Adrenal gland (tissue), 12 donors: ENCODE measurements around the gene AP1S2. TPM values are rescaled to one million over a fixed set of nuclear protein-coding genes. Genes with fewer than 3 reads are reported as not detected.

Source experiments
- DNase-seq, 7 donors: peaks; one replicate each; pipeline ENCODE4 v3.0.0-alpha.2; 2019 to 2020
- H3K27ac ChIP-seq, 5 donors: fragments of 200-600 bp; sonication (generic) in 4 of 5; 1 replicate in 3 of 5; 2 replicates in 2 of 5; pipeline versions ENCODE4 v1.5.1 to v1.8.0; 2016 to 2020; ENCODE audit warnings: mild to moderate bottlenecking in 1 of 5
- H3K27me3 ChIP-seq: fragments of 200-600 bp; 2 replicates; pipeline ENCODE4 v1.8.0; 2021
- H3K36me3 ChIP-seq, 2 donors: fragments of 200-600 bp; replicated peaks in 1 of 2; 1 replicate in 1 of 2; 2 replicates in 1 of 2; pipeline versions ENCODE4 v1.5.1 to v1.8.0; 2018 to 2022
- H3K4me1 ChIP-seq, 2 donors: fragments of 200-600 bp; replicated peaks in 1 of 2; 1 replicate in 1 of 2; 2 replicates in 1 of 2; pipeline versions ENCODE4 v1.5.1 to v1.8.0; 2018 to 2021
- H3K4me3 ChIP-seq, 4 donors: fragments of 200-600 bp; sonication (generic) in 3 of 4; one replicate each; pipeline ENCODE4 v1.5.1; 2016 to 2018
- H3K9me3 ChIP-seq, 3 donors: fragments of 200-600 bp; sonication (generic) in 1 of 3; replicated peaks in 1 of 3; 1 replicate in 2 of 3; 2 replicates in 1 of 3; pipeline versions ENCODE4 v1.5.1 to v1.8.0; 2016 to 2021
- CTCF ChIP-seq, 6 experiments: fragments of 450-650 bp in 4 of 6; fragments of 200-600 bp in 2 of 6; sonication (generic) in 1 of 6; IDR thresholded peaks; 1 replicate in 5 of 6; 2 replicates in 1 of 6; pipeline versions ENCODE4 v1.5.1 to v1.8.0; 2016 to 2021; ENCODE audit warnings: antibody characterized with exemption in 6 of 6, mild to moderate bottlenecking in 2 of 6, moderate library complexity in 1 of 6
- POLR2A ChIP-seq, 2 donors: fragments of 450-650 bp; IDR thresholded peaks; one replicate each; pipeline ENCODE4 v1.6.1; 2017; ENCODE audit warnings: antibody characterized with exemption in 2 of 2, mild to moderate bottlenecking in 2 of 2, moderate library complexity in 1 of 2
- WGBS, 4 donors: extraction: QIAGEN DNeasy Blood & Tissue Kit in 2 of 4; methylation state at CpG; one replicate each; pipeline versions ENCODE4 v1.1.5 to v1.1.7; 2013 to 2017; 5-methylcytosine and 5-hydroxymethylcytosine counted together
- intact Hi-C, 2 donors: fragments of 100-400 bp; cut with DNase I; formaldehyde crosslinking; loops; one replicate each; pipeline versions ENCODE4 v1.14.1 to v1.15.0; 2022 to 2023
- polyA plus RNA-seq, 3 donors: library from polyadenylated mRNA; stranded (reverse); fragments of 200-250 nt in 2 of 3; fragments of 350-450 nt in 1 of 3; fragmentation: Illumina TruSeq in 1 of 3; extraction: RNeasy Lipid Tissue Mini Kit (QIAGEN cat#74804) in 1 of 3; gene quantifications; one replicate each; pipeline ENCODE4 v1.2.3, GENCODE V29; 2013 to 2014
- total RNA-seq, 9 donors: library from RNA; depleted of rRNA in 4 of 9; stranded (reverse); fragments of >200 nt in 4 of 9; fragments of 120-200 nt in 1 of 9; fragmentation: NEBNext Ultra II Directional in 1 of 9; extraction: Animal tissue kit (Norgen Biotek cat#: 25700) in 1 of 9; gene quantifications; one replicate each; pipeline versions ENCODE4 v1.1.0 to v1.2.4, GENCODE V29; 2013 to 2023
- donor health status: healthy with polysubstance abuse.
- donor health status: Bipolar disorder and iron deficiency.
- donor health status: DM: yes; HTN: yes; CAD: no.
- donor health status: DM: no; HTN: no; CAD: no.
- donor health status: DM: no; HTN: no; CAD: no.
- donor health status: DM: yes; HTN: yes; CAD: no.

AP1S2 gene
- total and polyA plus RNA-seq, 12 donors, result 8.8 to 47.1 (median 20.3) TPM

- Histone ChIP-seq H3K4me1 (peaks cover 5 to 12% of the 10 kb centered on the region in 2 donors), H3K27me3 (no peaks in the 10 kb centered on the region), H3K4me3 (peak overlapping the region in 1 of 4 donors; percentile 82), H3K9me3 (no peaks in the 10 kb centered on the region), H3K27ac (peak overlapping the region in 2 of 5 donors; percentile 88 to 90), H3K36me3 (no peaks in the 10 kb centered on the region)
- peak in 1 of 7 donors; percentile 11 for DNase-seq
- no peak for TF ChIP-seq POLR2A (IDR thresholded peaks at IDR 0.05)
- TF ChIP-seq CTCF (IDR thresholded peaks at IDR 0.05), result no peak
- WGBS, 4 donors, result 14 to 28% (median 22%) methylated on average over 13 to 14 of the region's 14 CpGs
- intact Hi-C loops, result no loop called here
These were observed 980 bp downstream of the AP1S2 start for GRCh38 chrX:15853586-15854079.

DNA sequence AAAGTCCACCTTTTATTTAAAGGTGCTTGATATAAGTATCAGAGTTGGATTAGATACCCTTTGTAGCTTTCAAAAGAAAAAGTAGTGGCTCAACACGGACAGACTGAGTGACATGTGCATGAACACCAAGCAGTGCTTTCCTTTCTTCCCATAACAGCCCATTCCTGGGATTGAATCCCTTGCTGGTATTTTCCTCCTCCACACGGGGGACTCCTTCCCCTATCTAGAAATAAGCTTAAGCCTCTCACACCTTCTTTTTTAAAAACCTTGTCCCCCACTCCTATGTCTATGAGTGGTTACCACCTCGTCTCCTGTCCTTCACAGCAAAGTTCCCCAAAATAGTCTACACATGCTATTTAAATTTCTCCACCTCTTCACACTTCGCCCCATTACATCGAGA, 5.1 kb downstream of the AP1S2 start:
- H3K36me3 ChIP-seq, result no peaks in the 10 kb centered on the region
- H3K27ac ChIP-seq, result no peak overlapping the region
- intact Hi-C loops, result no loop called here
- H3K4me3 ChIP-seq, result no peak overlapping the region
- 61 to 81% (median 66%) methylated on average over 5 of the region's 5 CpGs for WGBS, 4 donors
- no peak for TF ChIP-seq POLR2A (IDR thresholded peaks at IDR 0.05)
- no peaks in the 10 kb centered on the region for H3K27me3 ChIP-seq
- DNase-seq, result no peak
- H3K9me3 ChIP-seq, result no peaks in the 10 kb centered on the region
- H3K4me1 ChIP-seq, result no peaks in the 10 kb centered on the region

GRCh38 chrX:15848576-15848975, 6.0 kb downstream of the AP1S2 start:
- TF ChIP-seq CTCF (IDR thresholded peaks at IDR 0.05) (no peak), POLR2A (IDR thresholded peaks at IDR 0.05) (no peak)
- 77 to 92% (median 83%) methylated on average over 1 of the region's 1 CpG for WGBS, 4 donors
- Histone ChIP-seq H3K27me3 (no peaks in the 10 kb centered on the region), H3K4me3 (no peak overlapping the region), H3K9me3 (no peaks in the 10 kb centered on the region), H3K4me1 (no peaks in the 10 kb centered on the region), H3K36me3 (no peaks in the 10 kb centered on the region), H3K27ac (no peak overlapping the region)
- no peak for DNase-seq
- intact Hi-C loops, result no loop called here

DNA sequence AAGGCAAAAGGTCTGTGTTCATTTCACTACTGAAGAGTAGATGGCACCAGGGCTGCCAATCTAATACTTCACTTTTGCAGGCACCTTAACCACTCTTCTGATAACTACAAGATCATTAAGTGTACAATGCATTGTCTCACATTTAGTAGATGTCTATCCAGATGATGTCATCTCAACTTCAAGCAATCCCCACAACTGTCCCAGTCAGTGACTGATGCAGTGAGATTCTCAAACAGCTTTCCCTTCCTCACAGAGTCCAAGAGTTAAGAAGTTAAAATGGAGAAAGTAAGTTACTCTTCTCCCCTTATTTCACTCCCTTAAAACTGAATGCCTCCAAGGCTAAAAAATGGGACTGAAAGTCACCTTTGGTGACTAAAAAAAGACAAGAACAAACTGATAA, 10.7 kb downstream of the AP1S2 start:
- H3K4me3 ChIP-seq, result no peak overlapping the region
- H3K27ac ChIP-seq, result no peak overlapping the region
- DNase-seq, result no peak
- TF ChIP-seq POLR2A (IDR thresholded peaks at IDR 0.05) (no peak), CTCF (IDR thresholded peaks at IDR 0.05) (no peak)
- H3K9me3 ChIP-seq, result no peaks in the 10 kb centered on the region
- no peaks in the 10 kb centered on the region for H3K4me1 ChIP-seq
- no peaks in the 10 kb centered on the region for H3K36me3 ChIP-seq
- no peaks in the 10 kb centered on the region for H3K27me3 ChIP-seq
- intact Hi-C loops, result no loop called here

DNA sequence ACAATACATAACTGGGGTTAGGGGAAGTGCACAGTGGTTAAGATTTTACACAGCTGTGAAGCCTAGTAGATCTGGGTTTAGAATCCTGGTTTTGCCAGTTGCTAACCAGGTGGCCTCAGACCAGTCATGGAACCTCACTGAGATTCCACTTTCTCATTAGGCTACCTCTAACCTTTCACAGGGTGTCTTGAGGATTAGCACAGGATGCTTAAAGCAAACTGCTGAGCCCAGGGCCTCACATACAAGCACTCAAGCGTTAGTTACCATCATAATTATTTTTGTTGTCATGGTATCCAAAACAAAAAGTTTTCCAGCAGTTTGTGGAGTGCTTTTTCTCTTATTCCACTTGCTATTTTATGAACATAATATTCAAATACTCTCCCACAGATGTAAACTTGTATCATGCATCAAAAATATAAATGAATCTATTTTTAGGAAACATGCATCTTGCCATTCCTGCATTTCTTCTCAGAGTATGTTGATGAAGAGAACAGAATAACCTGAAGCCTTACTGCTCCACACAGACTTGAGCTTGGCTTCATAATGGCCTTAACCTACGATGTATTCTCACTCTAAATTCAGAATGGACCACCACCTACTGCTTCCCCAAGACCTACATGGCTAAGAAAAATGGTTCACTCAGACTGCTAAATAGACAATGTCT, 12.6 kb downstream of the AP1S2 start:
- intact Hi-C loops, result no loop called here
- H3K9me3 ChIP-seq, result no peaks in the 10 kb centered on the region
- TF ChIP-seq CTCF (IDR thresholded peaks at IDR 0.05), result no peak
- TF ChIP-seq POLR2A (IDR thresholded peaks at IDR 0.05), result no peak
- H3K4me3 ChIP-seq, result no peak overlapping the region
- WGBS, 4 donors, result 90 to 95% (median 91%) methylated on average over 2 of the region's 2 CpGs
- no peaks in the 10 kb centered on the region for H3K27me3 ChIP-seq
- H3K4me1 ChIP-seq, result no peaks in the 10 kb centered on the region
- H3K36me3 ChIP-seq, result no peaks in the 10 kb centered on the region
- DNase-seq, result no peak
- H3K27ac ChIP-seq, result no peak overlapping the region
